H9 (cell line): ENCODE data around the gene MC1R. TPM values are rescaled to one million over a fixed set of nuclear protein-coding genes. Genes with fewer than 3 reads are reported as not detected.
"Not testable (repeated sequence)": the region's sequence is repeated elsewhere in the genome, so short reads cannot be mapped to it uniquely, and the experiment has no call there.

Experiments used
- DNase-seq: peaks from one replicate; pipeline ENCODE4 v3.0.0-alpha.2; 2017
- H2AFZ ChIP-seq: one replicate; pipeline ENCODE4 v1.6.1; 2013; ENCODE audit warnings: mild to moderate bottlenecking, low read length, control low read depth, moderate library complexity
- H2AK5ac ChIP-seq: 2 replicates; pipeline ENCODE4 v1.6.1; 2013; ENCODE audit warnings: low read length, control low read depth, mixed read lengths; ENCODE audit not compliant: insufficient read length
- H2BK120ac ChIP-seq: one replicate; pipeline ENCODE4 v1.6.1; 2013; ENCODE audit warnings: low read depth, mild to moderate bottlenecking, low read length, control low read depth, inconsistent platforms; ENCODE audit not compliant: poor library complexity, severe bottlenecking
- H2BK12ac ChIP-seq: 2 replicates; pipeline ENCODE4 v1.6.1; 2013; ENCODE audit warnings: low read length, control low read depth, mixed read lengths, low read depth; ENCODE audit not compliant: insufficient read length
- H2BK15ac ChIP-seq: 2 replicates; pipeline ENCODE4 v1.6.1; 2013; ENCODE audit warnings: low read depth, low read length, control low read depth
- H2BK20ac ChIP-seq: one replicate; pipeline ENCODE4 v1.6.1; 2013; ENCODE audit warnings: low read depth, mild to moderate bottlenecking, low read length, control low read depth, inconsistent platforms; ENCODE audit not compliant: poor library complexity, severe bottlenecking
- H2BK5ac ChIP-seq: 2 replicates; pipeline ENCODE4 v1.6.1; 2013; ENCODE audit warnings: low read length, control low read depth, mixed read lengths; ENCODE audit not compliant: insufficient read length
- H3K14ac ChIP-seq: 2 replicates; pipeline ENCODE4 v1.6.1; 2013; ENCODE audit warnings: low read length, control low read depth; ENCODE audit not compliant: insufficient read depth
- H3K18ac ChIP-seq: 2 replicates; pipeline ENCODE4 v1.6.1; 2013; ENCODE audit warnings: low read depth, mild to moderate bottlenecking, mixed read lengths, low read length, control low read depth; ENCODE audit not compliant: insufficient read length
- H3K23ac ChIP-seq: 2 replicates; pipeline ENCODE4 v1.6.1; 2013; ENCODE audit warnings: low read length, control low read depth, mixed read lengths, low read depth; ENCODE audit not compliant: insufficient read length
- H3K23me2 ChIP-seq: 2 replicates; pipeline ENCODE4 v1.6.1; 2013; ENCODE audit warnings: low read depth, mild to moderate bottlenecking, mixed read lengths, low read length, control low read depth; ENCODE audit not compliant: insufficient read length, poor library complexity, severe bottlenecking
- H3K27ac ChIP-seq: 2 replicates; pipeline ENCODE4 v1.5.1; 2013; ENCODE audit warnings: low read length, control low read depth, mixed read lengths, low read depth; ENCODE audit not compliant: insufficient read length
- H3K27me3 ChIP-seq: 2 replicates; pipeline ENCODE4 v1.6.1; 2013; ENCODE audit warnings: low read length, control low read depth, inconsistent platforms; ENCODE audit not compliant: insufficient read depth
- H3K4ac ChIP-seq: 2 replicates; pipeline ENCODE4 v1.6.1; 2013; ENCODE audit warnings: low read depth, mild to moderate bottlenecking, control low read depth, inconsistent platforms, low read length, moderate library complexity
- H3K4me1 ChIP-seq: 2 replicates; pipeline ENCODE4 v1.6.1; 2013; ENCODE audit warnings: low read length, control low read depth, inconsistent platforms; ENCODE audit not compliant: insufficient read depth
- H3K4me2 ChIP-seq: 2 replicates; pipeline ENCODE4 v1.6.1; 2013; ENCODE audit warnings: low read length, control low read depth, mixed read lengths; ENCODE audit not compliant: insufficient read length, insufficient read depth
- H3K56ac ChIP-seq: 2 replicates; pipeline ENCODE4 v1.6.1; 2013; ENCODE audit warnings: low read depth, mild to moderate bottlenecking, mixed read lengths, low read length, control low read depth; ENCODE audit not compliant: insufficient read length
- H3K79me1 ChIP-seq: 2 replicates; pipeline ENCODE4 v1.6.1; 2013; ENCODE audit warnings: low read depth, mild to moderate bottlenecking, moderate library complexity, low read length, control low read depth, inconsistent platforms; ENCODE audit not compliant: insufficient read depth, poor library complexity, severe bottlenecking
- H3K79me2 ChIP-seq: 2 replicates; pipeline ENCODE4 v1.6.1; 2013; ENCODE audit warnings: low read length, control low read depth, inconsistent platforms; ENCODE audit not compliant: insufficient read depth
- H3K9ac ChIP-seq: 2 replicates; pipeline ENCODE4 v1.6.1; 2013; ENCODE audit warnings: low read length, control low read depth, mixed read lengths; ENCODE audit not compliant: insufficient read length; ENCODE audit errors: extremely low read depth
- H3K9me3 ChIP-seq: one replicate; pipeline ENCODE4 v1.6.1; 2013; ENCODE audit warnings: low read depth, low read length, inconsistent platforms; ENCODE audit not compliant: control insufficient read depth
- H3T11ph ChIP-seq: one replicate; pipeline ENCODE4 v1.6.1; 2013; ENCODE audit warnings: mild to moderate bottlenecking, low read length, control low read depth, inconsistent platforms
- H4K20me1 ChIP-seq: one replicate; pipeline ENCODE4 v1.6.1; 2013; ENCODE audit not compliant: control insufficient read depth, insufficient read length, insufficient read depth
- H4K5ac ChIP-seq: 2 replicates; pipeline ENCODE4 v1.6.1; 2013; ENCODE audit warnings: low read depth, mild to moderate bottlenecking, mixed read lengths, low read length, control low read depth; ENCODE audit not compliant: insufficient read length
- H4K8ac ChIP-seq: replicated peaks from 2 replicates; pipeline ENCODE4 v1.6.1; 2013; ENCODE audit warnings: low read length, control low read depth, mixed read lengths, low read depth; ENCODE audit not compliant: insufficient read length
- H4K91ac ChIP-seq: 2 replicates; pipeline ENCODE4 v1.6.1; 2013; ENCODE audit warnings: low read depth, mild to moderate bottlenecking, moderate library complexity, mixed read lengths, low read length, control low read depth; ENCODE audit not compliant: insufficient read length
- H3K27ac Mint-ChIP-seq, 3 experiments: 2 replicates in 2 of 3; 3 replicates in 1 of 3; pipeline ENCODE4 v1.8.0; 2020 to 2021; ENCODE audit warnings: mixed read lengths in 3 of 3, mild to moderate bottlenecking in 1 of 3, moderate library complexity in 1 of 3
- H3K27me3 Mint-ChIP-seq: 2 replicates; pipeline ENCODE4 v1.8.0; 2021; ENCODE audit warnings: low read depth, mild to moderate bottlenecking, moderate library complexity, mixed read lengths
- H3K36me3 Mint-ChIP-seq, 3 experiments: 2 replicates in 2 of 3; 3 replicates in 1 of 3; pipeline ENCODE4 v1.8.0; 2020 to 2021; ENCODE audit warnings: low read depth in 3 of 3, mixed read lengths in 3 of 3; ENCODE audit not compliant: insufficient read depth in 1 of 3
- H3K4me1 Mint-ChIP-seq, 2 experiments: 2 replicates each; pipeline ENCODE4 v1.8.0; 2020; ENCODE audit warnings: mixed read lengths in 2 of 2
- H3K4me3 Mint-ChIP-seq, 2 experiments: 2 replicates in 1 of 2; 3 replicates in 1 of 2; pipeline ENCODE4 v1.8.0; 2020 to 2021; ENCODE audit warnings: mild to moderate bottlenecking in 2 of 2, mixed read lengths in 2 of 2, moderate library complexity in 1 of 2
- H3K9me3 Mint-ChIP-seq, 2 experiments: 2 replicates in 1 of 2; 3 replicates in 1 of 2; pipeline ENCODE4 v1.8.0; 2020; ENCODE audit warnings: mild to moderate bottlenecking in 2 of 2, mixed read lengths in 2 of 2, moderate library complexity in 1 of 2
- WGBS: extraction: QIAGEN DNeasy Blood & Tissue Kit; methylation state at CpG from one replicate; pipeline ENCODE4 v1.1.7; 2013; ENCODE audit warnings: missing lambda C conversion rate, low lambda C conversion rate, mixed read lengths; ENCODE audit not compliant: insufficient read length; ENCODE audit errors: extremely low coverage; 5-methylcytosine and 5-hydroxymethylcytosine counted together
- total RNA-seq: library from RNA; stranded (reverse); gene quantifications from 2 replicates; pipeline ENCODE4 v1.2.1, GENCODE V29; 2021
- TF ChIP-seq, protein P1 (sequence below): fragments of 200-600 bp; sonication (generic); conservative IDR thresholded peaks from 3 replicates; pipeline ENCODE4 v1.8.0; 2021; ENCODE audit warnings: antibody characterized with exemption, mild to moderate bottlenecking

MC1R gene
- total RNA-seq, 1 experiment from 2014 or later, result 4.7 TPM

DNA sequence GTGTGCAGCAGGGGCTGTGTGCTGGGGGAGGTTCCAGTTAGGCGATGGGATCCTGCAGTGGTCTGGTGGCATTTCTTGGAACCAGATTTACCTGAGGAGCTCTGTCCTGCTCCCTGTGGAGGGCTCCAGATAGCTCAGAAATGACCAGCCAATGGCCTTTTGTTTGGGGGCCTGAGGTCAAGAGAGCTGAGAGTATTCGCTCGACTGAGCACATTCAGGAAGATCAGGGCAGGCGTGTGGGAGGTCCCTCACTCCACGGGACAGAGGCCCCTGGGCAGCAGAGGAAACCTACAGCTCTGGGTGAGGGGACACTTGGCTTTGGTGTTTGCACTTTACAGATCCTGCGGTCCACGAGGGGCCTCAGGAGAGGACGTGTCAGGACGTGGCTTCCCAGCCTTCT, 48.1 kb downstream of the MC1R start:
- no peak overlapping the region for H3K4ac ChIP-seq
- no peak overlapping the region for H3K9ac ChIP-seq
- no peak overlapping the region for H4K91ac ChIP-seq
- no peak overlapping the region for H4K5ac ChIP-seq
- no peak overlapping the region for H3T11ph ChIP-seq
- peaks cover 4% of the 10 kb centered on the region for H3K23me2 ChIP-seq
- no peak overlapping the region for H4K8ac ChIP-seq
- no peaks in the 10 kb centered on the region for H3K79me2 ChIP-seq
- peak overlapping the region in 1 of 3 experiments; percentile 74; a peak in 1 of 7 replicates for H3K27ac Mint-ChIP-seq
- no peaks in the 10 kb centered on the region for H3K9me3 ChIP-seq
- no CpG with 5 or more reads among the region's 9 CpGs for WGBS
- no peak overlapping the region for H2AFZ ChIP-seq
- no peak overlapping the region for H3K4me3 Mint-ChIP-seq
- no peak overlapping the region for H2BK5ac ChIP-seq
- no peak overlapping the region for H3K4me2 ChIP-seq
- no peaks in the 10 kb centered on the region for H4K20me1 ChIP-seq
- H2BK20ac ChIP-seq, result no peak overlapping the region
- H3K56ac ChIP-seq, result no peak overlapping the region
- no peaks in the 10 kb centered on the region for H3K4me1 ChIP-seq
- H2BK15ac ChIP-seq, result no peak overlapping the region
- no peak overlapping the region for H3K23ac ChIP-seq
- no peak for DNase-seq
- no peak overlapping the region for H3K14ac ChIP-seq
- TF ChIP-seq, protein P1, sequence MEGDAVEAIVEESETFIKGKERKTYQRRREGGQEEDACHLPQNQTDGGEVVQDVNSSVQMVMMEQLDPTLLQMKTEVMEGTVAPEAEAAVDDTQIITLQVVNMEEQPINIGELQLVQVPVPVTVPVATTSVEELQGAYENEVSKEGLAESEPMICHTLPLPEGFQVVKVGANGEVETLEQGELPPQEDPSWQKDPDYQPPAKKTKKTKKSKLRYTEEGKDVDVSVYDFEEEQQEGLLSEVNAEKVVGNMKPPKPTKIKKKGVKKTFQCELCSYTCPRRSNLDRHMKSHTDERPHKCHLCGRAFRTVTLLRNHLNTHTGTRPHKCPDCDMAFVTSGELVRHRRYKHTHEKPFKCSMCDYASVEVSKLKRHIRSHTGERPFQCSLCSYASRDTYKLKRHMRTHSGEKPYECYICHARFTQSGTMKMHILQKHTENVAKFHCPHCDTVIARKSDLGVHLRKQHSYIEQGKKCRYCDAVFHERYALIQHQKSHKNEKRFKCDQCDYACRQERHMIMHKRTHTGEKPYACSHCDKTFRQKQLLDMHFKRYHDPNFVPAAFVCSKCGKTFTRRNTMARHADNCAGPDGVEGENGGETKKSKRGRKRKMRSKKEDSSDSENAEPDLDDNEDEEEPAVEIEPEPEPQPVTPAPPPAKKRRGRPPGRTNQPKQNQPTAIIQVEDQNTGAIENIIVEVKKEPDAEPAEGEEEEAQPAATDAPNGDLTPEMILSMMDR, result no peak
- peaks cover 22 to 36% (median 29%) of the 10 kb centered on the region in 3 experiments for H3K36me3 Mint-ChIP-seq
- H3K9me3 Mint-ChIP-seq, result peaks cover 16 to 19% of the 10 kb centered on the region in 2 experiments
- no peaks in the 10 kb centered on the region for H3K79me1 ChIP-seq
- no peak overlapping the region for H2BK12ac ChIP-seq
- H3K27me3 ChIP-seq, result no peaks in the 10 kb centered on the region
- peaks cover 16% of the 10 kb centered on the region for H3K27me3 Mint-ChIP-seq
- H3K27ac ChIP-seq, result no peak overlapping the region
- no peak overlapping the region for H2AK5ac ChIP-seq
- H3K4me1 Mint-ChIP-seq, result peaks cover 5% of the 10 kb centered on the region in 2 experiments; a peak in 2 of 4 replicates
- no peak overlapping the region for H2BK120ac ChIP-seq
- no peak overlapping the region for H3K18ac ChIP-seq

DNA sequence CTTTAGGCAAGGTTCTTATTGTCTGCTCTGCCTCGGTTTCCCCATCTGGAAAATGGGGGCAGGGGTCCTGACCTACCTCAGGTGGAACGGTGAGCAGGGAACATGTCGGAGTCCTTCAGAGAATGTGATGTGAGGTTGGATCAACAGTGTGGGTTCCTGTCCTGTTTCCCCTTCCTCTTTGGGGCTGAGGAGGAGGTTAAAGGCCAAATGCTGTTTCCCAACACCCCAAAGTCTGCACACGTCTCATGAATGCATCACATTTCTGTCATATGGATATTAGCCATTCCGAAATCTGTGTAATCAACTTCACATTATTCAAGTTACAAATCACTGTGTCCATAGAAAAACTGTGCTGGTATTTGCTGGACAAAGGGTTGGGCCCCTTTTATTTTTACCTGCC, 48.8 kb downstream of the MC1R start:
- H3K27me3 ChIP-seq, H3K9me3 ChIP-seq, H4K91ac ChIP-seq, H2BK120ac ChIP-seq, H3T11ph ChIP-seq, H3K14ac ChIP-seq, H3K9ac ChIP-seq, H3K27ac ChIP-seq, H2BK5ac ChIP-seq, H3K4ac ChIP-seq, H3K56ac ChIP-seq, DNase-seq, H2BK20ac ChIP-seq, H3K18ac ChIP-seq, H3K4me1 ChIP-seq, H3K4me3 Mint-ChIP-seq, H3K79me2 ChIP-seq, H4K8ac ChIP-seq, H2BK15ac ChIP-seq, H4K5ac ChIP-seq, H2BK12ac ChIP-seq, H4K20me1 ChIP-seq, H3K4me2 ChIP-seq, H3K27ac Mint-ChIP-seq, H3K23me2 ChIP-seq, H2AFZ ChIP-seq, H3K79me1 ChIP-seq, H2AK5ac ChIP-seq, H3K23ac ChIP-seq, H3K4me1 Mint-ChIP-seq: not testable (repeated sequence)
- no CpG with 5 or more reads among the region's 5 CpGs for WGBS
- peaks cover 16 to 22% of the 10 kb centered on the region in 2 experiments for H3K9me3 Mint-ChIP-seq
- peaks cover 22 to 36% (median 32%) of the 10 kb centered on the region in 3 experiments for H3K36me3 Mint-ChIP-seq
- peaks cover 20% of the 10 kb centered on the region for H3K27me3 Mint-ChIP-seq
